HepG2 (cell line): ENCODE data around the gene IRGQ. TPM values are rescaled to one million over a fixed set of nuclear protein-coding genes. Genes with fewer than 3 reads are reported as not detected.

ENCODE experiments used
- CHD4 ChIP-seq: fragments of 200-600 bp; sonication (generic); IDR thresholded peaks from 2 replicates; pipeline ENCODE4 v1.7.0; 2017; ENCODE audit warnings: mild to moderate bottlenecking, low read length, borderline replicate concordance
- ETS1 ChIP-seq: sonication (generic); formaldehyde crosslinking; IDR thresholded peaks from 2 replicates; pipeline ENCODE4 v1.4.0; 2020; ENCODE audit warnings: missing genetic modification reagents
- FOXP1 ChIP-seq, 2 experiments: fragments of 450-650 bp in 1 of 2; IDR thresholded peaks; 2 replicates each; pipeline ENCODE4 v1.6.1; 2017 to 2018; ENCODE audit warnings: antibody characterized with exemption in 1 of 2
- HOXA5 ChIP-seq: sonication (generic); formaldehyde crosslinking; IDR thresholded peaks from 2 replicates; pipeline ENCODE4 v1.4.0; 2020; ENCODE audit warnings: missing genetic modification reagents
- PATZ1 ChIP-seq: sonication (generic); formaldehyde crosslinking; IDR thresholded peaks from 2 replicates; pipeline ENCODE4 v1.4.0; 2020; ENCODE audit warnings: missing genetic modification reagents
- PRMT3 ChIP-seq: sonication (generic); formaldehyde crosslinking; IDR thresholded peaks from 2 replicates; pipeline ENCODE4 v1.8.1; 2022; ENCODE audit warnings: low read depth, mild to moderate bottlenecking, moderate library complexity, missing genetic modification reagents, borderline replicate concordance
- SMC3 ChIP-seq: IDR thresholded peaks from 2 replicates; pipeline ENCODE4 v1.6.1; 2011; ENCODE audit warnings: low read length, improper control_type of control experiment
- TCF7 ChIP-seq: sonication (generic); IDR thresholded peaks from 2 replicates; pipeline ENCODE4 v1.6.1; 2016; ENCODE audit warnings: antibody characterized with exemption, low read depth
- THAP7 ChIP-seq: sonication (generic); formaldehyde crosslinking; IDR thresholded peaks from 2 replicates; pipeline ENCODE4 v1.8.1; 2023; ENCODE audit warnings: mild to moderate bottlenecking, missing genetic modification reagents
- ZBTB33 ChIP-seq: sonication (generic); formaldehyde crosslinking; IDR thresholded peaks from 2 replicates; pipeline ENCODE4 v1.4.0; 2020; ENCODE audit warnings: missing genetic modification reagents
- ZEB1 ChIP-seq: IDR thresholded peaks from 2 replicates; pipeline ENCODE4 v1.6.1; 2012; ENCODE audit warnings: mild to moderate bottlenecking, low read depth, inconsistent platforms; ENCODE audit not compliant: insufficient replicate concordance
- ZNF460 ChIP-seq: sonication (generic); formaldehyde crosslinking; IDR thresholded peaks from 2 replicates; pipeline ENCODE4 v1.5.1; 2020; ENCODE audit warnings: missing genetic modification reagents, mild to moderate bottlenecking, borderline replicate concordance
- ZNF570 ChIP-seq: sonication (generic); formaldehyde crosslinking; IDR thresholded peaks from 2 replicates; pipeline ENCODE4 v1.4.0; 2020; ENCODE audit warnings: mild to moderate bottlenecking, missing genetic modification reagents, borderline replicate concordance
- ZNF772 ChIP-seq: sonication (generic); formaldehyde crosslinking; IDR thresholded peaks from 2 replicates; pipeline ENCODE4 v1.5.0; 2020; ENCODE audit warnings: mild to moderate bottlenecking, missing genetic modification reagents
- ZSCAN9 ChIP-seq: IDR thresholded peaks from 2 replicates; pipeline ENCODE4 v1.6.1; 2016; ENCODE audit warnings: borderline replicate concordance
- polyA plus RNA-seq, 8 experiments: library from polyadenylated mRNA; depleted of rRNA in 3 of 8; stranded (reverse) in 7 of 8; unstranded in 1 of 8; fragments of >200 nt; fragmentation: Illumina TruSeq in 4 of 8; extraction: Trizol in 4 of 8; gene quantifications; 2 replicates each; pipeline versions ENCODE4 v1.2.1 to v1.2.3, GENCODE V29; 2011 to 2016; ENCODE audit warnings: low read depth in 4 of 8, missing spikeins in 1 of 8, mixed read lengths in 1 of 8; ENCODE audit not compliant: insufficient read depth in 1 of 8
- total RNA-seq, 5 experiments: library from RNA; depleted of rRNA; stranded (reverse); fragments of >200 nt; fragmentation: Illumina TruSeq; extraction: Trizol; gene quantifications; 2 replicates each; pipeline ENCODE4 v1.2.3, GENCODE V29; 2016; ENCODE audit warnings: low read depth in 1 of 5
- TF ChIP-seq, protein P1 (sequence below): IDR thresholded peaks from 2 replicates; pipeline ENCODE4 v1.6.1; 2012; ENCODE audit warnings: low read length, improper control_type of control experiment

The IRGQ gene
- total and polyA plus RNA-seq, 2 of the 13 experiments (the other 11 are each of a cell fraction or from before 2014, with no cell fraction given) = 11.6 to 12.4 TPM

DNA sequence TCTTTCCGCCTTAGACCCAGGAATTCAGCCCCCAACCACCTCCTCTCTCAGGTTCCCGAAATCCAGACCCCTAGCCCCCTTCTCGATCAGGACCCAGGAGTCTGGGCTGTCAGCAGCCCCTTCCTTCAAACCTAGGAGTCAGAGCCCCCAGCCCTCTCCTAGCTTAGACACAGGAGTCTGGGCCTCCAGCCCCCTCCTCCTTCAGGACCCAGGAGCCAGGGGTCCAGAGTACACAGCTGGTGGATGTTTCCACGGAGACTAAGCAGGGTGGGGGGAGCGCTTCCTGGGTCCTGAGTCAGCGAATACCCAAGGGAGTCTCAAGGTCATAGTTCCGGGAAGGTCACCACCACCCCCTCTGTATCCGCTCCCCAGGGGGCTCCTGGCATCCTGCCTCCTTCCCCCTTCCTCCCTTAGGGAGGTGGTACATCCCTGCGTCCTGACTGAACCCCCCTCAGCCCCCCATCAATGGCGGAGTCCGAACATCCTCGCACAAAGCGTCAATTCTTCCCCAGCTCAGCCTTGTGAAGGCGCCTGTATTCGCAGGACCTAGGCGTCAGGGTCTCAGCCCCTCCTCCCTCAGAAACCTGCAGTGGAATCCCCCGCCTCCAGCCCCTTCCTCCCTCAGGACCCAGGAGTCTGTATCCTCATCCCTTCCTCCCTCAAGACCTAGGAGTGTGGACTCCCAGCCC, 39.1 kb upstream of the IRGQ start (continued):
- TF ChIP-seq ETS1 (CRISPR knock-in tag) (no peak), ZNF772 (0 out of 2 replicates have a peak, but pooled peaks have one; percentile 14), ZNF570 (CRISPR knock-in tag) (no peak), PATZ1 (peak; percentile 88), THAP7 (CRISPR knock-in tag) (no peak), HOXA5 (no peak), ZSCAN9 (CRISPR knock-in tag) (0 out of 2 replicates have a peak, but pooled peaks have one; percentile 14), CHD4 (no peak), ZEB1 (peak; percentile 34), TCF7 (no peak), SMC3 (no peak), ZBTB33 (no peak), ZNF460 (CRISPR knock-in tag) (no peak), PRMT3 (CRISPR knock-in tag) (no peak), FOXP1 (IDR thresholded peaks at IDR 0.05) (no peak), FOXP1 (CRISPR knock-in tag; IDR thresholded peaks at IDR 0.05) (0 out of 2 replicates have a peak, but pooled peaks have one; percentile 7)
- TF ChIP-seq, protein P1, sequence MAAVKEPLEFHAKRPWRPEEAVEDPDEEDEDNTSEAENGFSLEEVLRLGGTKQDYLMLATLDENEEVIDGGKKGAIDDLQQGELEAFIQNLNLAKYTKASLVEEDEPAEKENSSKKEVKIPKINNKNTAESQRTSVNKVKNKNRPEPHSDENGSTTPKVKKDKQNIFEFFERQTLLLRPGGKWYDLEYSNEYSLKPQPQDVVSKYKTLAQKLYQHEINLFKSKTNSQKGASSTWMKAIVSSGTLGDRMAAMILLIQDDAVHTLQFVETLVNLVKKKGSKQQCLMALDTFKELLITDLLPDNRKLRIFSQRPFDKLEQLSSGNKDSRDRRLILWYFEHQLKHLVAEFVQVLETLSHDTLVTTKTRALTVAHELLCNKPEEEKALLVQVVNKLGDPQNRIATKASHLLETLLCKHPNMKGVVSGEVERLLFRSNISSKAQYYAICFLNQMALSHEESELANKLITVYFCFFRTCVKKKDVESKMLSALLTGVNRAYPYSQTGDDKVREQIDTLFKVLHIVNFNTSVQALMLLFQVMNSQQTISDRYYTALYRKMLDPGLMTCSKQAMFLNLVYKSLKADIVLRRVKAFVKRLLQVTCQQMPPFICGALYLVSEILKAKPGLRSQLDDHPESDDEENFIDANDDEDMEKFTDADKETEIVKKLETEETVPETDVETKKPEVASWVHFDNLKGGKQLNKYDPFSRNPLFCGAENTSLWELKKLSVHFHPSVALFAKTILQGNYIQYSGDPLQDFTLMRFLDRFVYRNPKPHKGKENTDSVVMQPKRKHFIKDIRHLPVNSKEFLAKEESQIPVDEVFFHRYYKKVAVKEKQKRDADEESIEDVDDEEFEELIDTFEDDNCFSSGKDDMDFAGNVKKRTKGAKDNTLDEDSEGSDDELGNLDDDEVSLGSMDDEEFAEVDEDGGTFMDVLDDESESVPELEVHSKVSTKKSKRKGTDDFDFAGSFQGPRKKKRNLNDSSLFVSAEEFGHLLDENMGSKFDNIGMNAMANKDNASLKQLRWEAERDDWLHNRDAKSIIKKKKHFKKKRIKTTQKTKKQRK = no peak
